ENCODE data around the gene UGT1A4.

UGT1A4 gene

DNA sequence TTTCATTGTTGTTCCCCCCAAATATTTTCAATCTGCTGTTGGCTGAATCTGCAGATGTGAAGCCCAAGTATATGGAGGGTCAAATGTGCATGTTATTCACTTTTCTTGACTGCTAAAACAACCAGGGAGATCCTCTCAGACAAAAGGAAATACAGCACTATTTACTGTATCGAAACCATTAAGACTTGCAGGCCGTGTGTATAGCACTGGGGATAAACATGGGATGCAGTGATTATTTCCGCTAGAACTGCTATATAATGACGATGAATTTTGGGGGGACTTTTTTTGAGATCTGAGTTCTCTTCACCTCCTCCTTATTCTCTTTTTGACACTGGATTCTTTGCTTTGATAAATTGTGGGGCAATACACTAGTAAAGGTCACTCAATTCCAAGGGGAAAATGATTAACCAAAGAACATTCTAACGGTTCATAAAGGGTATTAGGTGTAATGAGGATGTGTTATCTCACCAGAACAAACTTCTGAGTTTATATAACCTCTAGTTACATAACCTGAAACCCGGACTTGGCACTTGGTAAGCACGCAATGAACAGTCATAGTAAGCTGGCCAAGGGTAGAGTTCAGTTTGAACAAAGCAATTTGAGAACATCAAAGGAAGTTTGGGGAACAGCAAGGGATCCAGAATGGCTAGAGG, 38.0 kb downstream of the UGT1A4 start:
- no peak overlapping the region for H3K27ac ChIP-seq
- no peaks in the 10 kb centered on the region for H3K79me2 ChIP-seq (ENCODE audit: insufficient read depth, low read depth)
- H4K20me1 ChIP-seq (ENCODE audit: insufficient read depth) = no peaks in the 10 kb centered on the region
- no peaks in the 10 kb centered on the region for H3K27me3 ChIP-seq (ENCODE audit: insufficient read depth, low read depth)
- no peaks in the 10 kb centered on the region for H3K4me1 ChIP-seq (ENCODE audit: low read depth, poor library complexity, severe bottlenecking)
- H3K9ac ChIP-seq = no peak overlapping the region
- H3K4me3 ChIP-seq (IDR thresholded peaks at IDR 0.05; ENCODE audit: insufficient read depth, low read depth, low read length) = no peak overlapping the region
- no peak overlapping the region for H3K4me2 ChIP-seq
- no peak for TF ChIP-seq CTCF (conservative IDR thresholded peaks at IDR 0.05; ENCODE audit: low read depth, low read length)
- H3K36me3 ChIP-seq (ENCODE audit: insufficient read depth) = no peaks in the 10 kb centered on the region
- H2AFZ ChIP-seq (ENCODE audit: low read depth) = no peak overlapping the region

GRCh38 chr2:233758141-233758540, 39.6 kb downstream of the UGT1A4 start:
- Histone ChIP-seq H3K27ac (no peak overlapping the region), H3K79me2 (ENCODE audit: insufficient read depth, low read depth) (no peaks in the 10 kb centered on the region), H3K4me1 (ENCODE audit: low read depth, poor library complexity, severe bottlenecking) (no peaks in the 10 kb centered on the region), H3K4me3 (IDR thresholded peaks at IDR 0.05; ENCODE audit: insufficient read depth, low read depth, low read length) (no peak overlapping the region), H3K9ac (no peak overlapping the region), H2AFZ (ENCODE audit: low read depth) (no peak overlapping the region), H3K4me2 (no peak overlapping the region), H3K27me3 (ENCODE audit: insufficient read depth, low read depth) (no peaks in the 10 kb centered on the region), H4K20me1 (ENCODE audit: insufficient read depth) (no peaks in the 10 kb centered on the region), H3K36me3 (ENCODE audit: insufficient read depth) (no peaks in the 10 kb centered on the region)
- no peak for TF ChIP-seq CTCF (conservative IDR thresholded peaks at IDR 0.05; ENCODE audit: low read depth, low read length)

GRCh38 chr2:233758849-233759248, 40.3 kb downstream of the UGT1A4 start:
- Histone ChIP-seq H3K4me1 (ENCODE audit: low read depth, poor library complexity, severe bottlenecking) (no peaks in the 10 kb centered on the region), H3K4me3 (IDR thresholded peaks at IDR 0.05; ENCODE audit: insufficient read depth, low read depth, low read length) (no peak overlapping the region), H2AFZ (ENCODE audit: low read depth) (no peak overlapping the region), H4K20me1 (ENCODE audit: insufficient read depth) (no peaks in the 10 kb centered on the region), H3K27me3 (ENCODE audit: insufficient read depth, low read depth) (no peaks in the 10 kb centered on the region), H3K9ac (no peak overlapping the region), H3K36me3 (ENCODE audit: insufficient read depth) (no peaks in the 10 kb centered on the region), H3K79me2 (ENCODE audit: insufficient read depth, low read depth) (no peaks in the 10 kb centered on the region), H3K4me2 (no peak overlapping the region), H3K27ac (no peak overlapping the region)
- TF ChIP-seq CTCF (conservative IDR thresholded peaks at IDR 0.05; ENCODE audit: low read depth, low read length) = no peak

DNA sequence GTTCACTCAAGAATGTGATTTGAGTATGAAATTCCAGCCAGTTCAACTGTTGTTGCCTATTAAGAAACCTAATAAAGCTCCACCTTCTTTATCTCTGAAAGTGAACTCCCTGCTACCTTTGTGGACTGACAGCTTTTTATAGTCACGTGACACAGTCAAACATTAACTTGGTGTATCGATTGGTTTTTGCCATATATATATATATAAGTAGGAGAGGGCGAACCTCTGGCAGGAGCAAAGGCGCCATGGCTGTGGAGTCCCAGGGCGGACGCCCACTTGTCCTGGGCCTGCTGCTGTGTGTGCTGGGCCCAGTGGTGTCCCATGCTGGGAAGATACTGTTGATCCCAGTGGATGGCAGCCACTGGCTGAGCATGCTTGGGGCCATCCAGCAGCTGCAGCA, 41.5 kb downstream of the UGT1A4 start, which contains the start of gene UGT1A1:
Gene UGT1A1 (plus strand): TSS at position 228 of the 400 bp plus-strand sequence. CDS start 18 bp downstream, at position 246.
- TF ChIP-seq CTCF (conservative IDR thresholded peaks at IDR 0.05; ENCODE audit: low read depth, low read length) = no peak
- Histone ChIP-seq H3K4me2 (no peak within 1 kb of the TSS), H3K4me1 (ENCODE audit: low read depth, poor library complexity, severe bottlenecking) (no peaks in the 10 kb centered on the region), H2AFZ (ENCODE audit: low read depth) (no peak within 1 kb of the TSS), H3K27ac (no peak within 1 kb of the TSS), H3K9ac (no peak within 1 kb of the TSS), H3K27me3 (ENCODE audit: insufficient read depth, low read depth) (no peaks in the 10 kb centered on the region), H3K79me2 (ENCODE audit: insufficient read depth, low read depth) (no peaks in the 10 kb centered on the region), H4K20me1 (ENCODE audit: insufficient read depth) (no peaks in the 10 kb centered on the region), H3K4me3 (IDR thresholded peaks at IDR 0.05; ENCODE audit: insufficient read depth, low read depth, low read length) (no peak within 1 kb of the TSS), H3K36me3 (ENCODE audit: insufficient read depth) (no peaks in the 10 kb centered on the region)
